ENCODE measurements around the gene EPHB1.

The EPHB1 gene

GRCh38 chr3:135071483-135071882 is 276.4 kb downstream of the EPHB1 start:
- DNase-seq (ENCODE audit: extremely low read depth, low read depth), result no peak
- no peak for TF ChIP-seq CTCF (IDR thresholded peaks at IDR 0.05; ENCODE audit: low read depth, low read length, missing control alignments)
- H3K4me3 ChIP-seq (replicated peaks; ENCODE audit: low read depth, low read length), result no peak overlapping the region

GRCh38 chr3:135072431-135072830 is 277.4 kb downstream of the EPHB1 start:
- no peak for DNase-seq (ENCODE audit: extremely low read depth, low read depth)
- no peak for TF ChIP-seq CTCF (IDR thresholded peaks at IDR 0.05; ENCODE audit: low read depth, low read length, missing control alignments)
- no peak overlapping the region for H3K4me3 ChIP-seq (replicated peaks; ENCODE audit: low read depth, low read length)

GRCh38 chr3:135075157-135075556 is 280.1 kb downstream of the EPHB1 start:
- no peak for TF ChIP-seq CTCF (IDR thresholded peaks at IDR 0.05; ENCODE audit: low read depth, low read length, missing control alignments)
- DNase-seq (ENCODE audit: extremely low read depth, low read depth), result no peak
- H3K4me3 ChIP-seq (replicated peaks; ENCODE audit: low read depth, low read length), result no peak overlapping the region

GRCh38 chr3:135076341-135076740 is 281.3 kb downstream of the EPHB1 start:
- H3K4me3 ChIP-seq (replicated peaks; ENCODE audit: low read depth, low read length), result no peak overlapping the region
- DNase-seq (ENCODE audit: extremely low read depth, low read depth), result no peak
- no peak for TF ChIP-seq CTCF (IDR thresholded peaks at IDR 0.05; ENCODE audit: low read depth, low read length, missing control alignments)

- no peak overlapping the region for H3K4me3 ChIP-seq (replicated peaks; ENCODE audit: low read depth, low read length)
- TF ChIP-seq CTCF (IDR thresholded peaks at IDR 0.05; ENCODE audit: low read depth, low read length, missing control alignments), result no peak
- no peak for DNase-seq (ENCODE audit: extremely low read depth, low read depth)
Observed at GRCh38 chr3:135077186-135077585, 282.1 kb downstream of the EPHB1 start.

GRCh38 chr3:135078283-135078682 is 283.2 kb downstream of the EPHB1 start:
- no peak overlapping the region for H3K4me3 ChIP-seq (replicated peaks; ENCODE audit: low read depth, low read length)
- DNase-seq (ENCODE audit: extremely low read depth, low read depth), result no peak
- TF ChIP-seq CTCF (IDR thresholded peaks at IDR 0.05; ENCODE audit: low read depth, low read length, missing control alignments), result no peak

- no peak for TF ChIP-seq CTCF (IDR thresholded peaks at IDR 0.05; ENCODE audit: low read depth, low read length, missing control alignments)
- DNase-seq (ENCODE audit: extremely low read depth, low read depth), result no peak
- no peak overlapping the region for H3K4me3 ChIP-seq (replicated peaks; ENCODE audit: low read depth, low read length)
Observed at GRCh38 chr3:135079095-135079494, 284.0 kb downstream of the EPHB1 start.
